ENCODE data around the gene RPTOR.

The RPTOR gene

DNA sequence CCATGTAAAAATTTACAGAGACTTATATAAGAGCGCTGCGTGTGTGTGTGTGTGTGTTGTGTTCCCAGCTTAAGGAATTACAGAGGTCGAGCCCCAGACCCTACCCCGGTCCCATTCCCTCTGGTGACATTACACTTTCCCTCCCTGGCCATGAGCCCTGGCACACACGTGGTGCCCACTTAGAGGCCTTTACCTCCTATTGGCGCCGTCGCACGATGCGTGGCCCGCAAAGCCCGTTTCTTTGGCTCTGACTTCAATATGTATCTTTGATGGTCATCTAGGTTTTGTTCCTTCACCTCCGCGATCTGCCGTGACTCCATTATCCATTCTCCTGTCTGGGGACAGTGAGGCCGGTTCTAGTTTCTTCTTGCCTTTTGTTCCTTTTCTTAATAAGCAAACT, 350.1 kb downstream of the RPTOR start:
- no peak for DNase-seq (ENCODE audit: low spot score)

DNA sequence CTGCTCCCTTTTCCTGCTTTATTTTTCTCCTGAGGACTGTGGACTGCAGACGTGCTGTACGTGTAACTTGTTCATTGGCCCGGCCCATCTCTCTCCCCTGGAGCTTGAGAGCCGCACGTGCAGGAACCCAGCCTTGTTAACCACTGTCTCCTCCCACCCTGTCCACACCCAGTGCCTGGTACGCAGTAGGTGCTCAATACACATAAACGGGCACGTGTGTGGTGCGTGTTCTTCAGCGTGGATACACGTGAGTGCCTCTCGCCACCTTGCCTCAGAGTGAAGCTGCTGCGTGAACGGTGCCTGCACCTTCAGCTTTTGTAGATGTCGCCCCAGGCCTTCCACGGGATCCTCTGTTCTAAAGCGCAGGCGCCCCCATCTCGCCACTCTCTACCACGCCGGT, 350.7 kb downstream of the RPTOR start:
- DNase-seq (ENCODE audit: low spot score): no peak

DNA sequence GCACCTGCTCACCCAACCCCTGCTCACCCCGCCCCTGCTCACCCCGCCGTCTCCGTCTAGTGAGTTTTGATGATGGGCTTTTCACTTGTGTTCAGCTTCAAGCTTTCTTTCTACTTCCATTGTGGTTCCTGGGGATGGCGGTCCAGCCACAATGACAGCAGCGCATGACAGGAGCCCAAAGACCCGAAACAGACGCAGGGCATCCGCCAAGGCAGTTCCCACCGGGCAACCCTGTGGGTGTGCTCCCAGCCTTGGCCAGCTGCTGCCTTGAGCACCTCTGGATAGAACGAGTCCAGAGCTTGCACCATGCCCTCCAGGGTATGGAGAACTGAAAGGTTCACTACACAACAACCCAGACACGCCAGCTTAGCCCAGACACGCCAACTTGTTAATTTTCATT, 354.1 kb downstream of the RPTOR start:
- no peak for DNase-seq (ENCODE audit: low spot score)

DNA sequence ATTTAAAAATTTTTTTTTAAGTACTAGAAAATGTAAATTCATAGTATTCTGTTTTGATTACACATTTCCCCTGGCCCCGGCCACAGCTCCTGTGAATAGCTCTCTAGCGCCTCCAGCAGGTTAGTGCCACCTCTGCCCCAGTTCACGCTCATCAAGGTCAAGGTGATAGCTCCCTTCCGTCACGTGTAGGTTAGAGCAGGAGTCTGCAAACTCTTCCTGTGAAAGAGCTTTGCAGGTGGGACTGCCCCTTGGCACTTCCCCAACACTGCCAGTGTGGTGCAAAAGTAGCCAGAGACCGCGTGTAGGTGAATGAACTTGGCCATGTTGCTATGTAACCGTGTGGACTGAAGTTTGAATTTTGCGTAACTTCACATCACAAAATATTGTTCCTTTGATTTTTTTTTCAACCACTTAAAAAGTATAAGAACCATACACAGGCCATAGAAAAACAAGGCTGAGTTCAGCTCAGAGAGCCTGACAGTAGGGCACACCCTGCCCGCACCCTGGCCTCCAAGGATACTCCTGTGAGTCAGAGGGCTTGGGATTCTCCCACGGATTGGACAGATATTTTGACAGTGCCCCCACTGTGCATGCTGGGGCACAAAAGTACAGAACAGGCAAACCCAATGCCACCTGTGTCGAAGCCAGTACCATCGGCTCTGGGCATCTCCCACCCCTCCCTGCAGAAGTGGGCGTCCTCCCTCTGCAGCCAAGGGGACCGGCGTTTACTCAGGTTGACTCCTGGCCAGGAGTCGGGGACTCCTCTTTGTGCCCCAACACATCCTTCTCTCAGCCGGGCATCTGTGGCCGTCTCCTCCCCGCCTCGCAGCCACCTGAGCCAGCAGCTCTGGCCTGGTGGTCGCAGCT, 355.0 kb downstream of the RPTOR start:
- peak; percentile 84 for DNase-seq (ENCODE audit: low spot score)

DNA sequence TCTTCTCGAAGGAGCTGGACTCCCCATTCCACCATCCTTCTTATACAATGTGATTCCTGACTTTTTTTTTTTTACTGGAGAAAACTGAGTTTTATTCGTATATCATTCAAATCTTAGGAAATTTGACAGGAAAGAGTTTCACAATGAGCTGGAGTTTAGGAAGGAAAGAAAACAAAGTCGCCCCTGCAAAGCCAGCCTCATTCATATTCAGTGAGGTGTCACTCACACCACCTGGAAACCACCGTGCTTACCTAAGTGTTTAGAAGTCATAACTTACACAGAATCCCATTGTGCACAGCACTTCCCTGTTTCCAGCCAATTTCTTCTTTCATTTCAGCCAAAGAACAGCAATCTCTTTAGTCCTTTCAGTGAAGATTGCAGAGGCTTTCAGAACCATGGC, 356.7 kb downstream of the RPTOR start:
- no peak for DNase-seq (ENCODE audit: low spot score)

DNA sequence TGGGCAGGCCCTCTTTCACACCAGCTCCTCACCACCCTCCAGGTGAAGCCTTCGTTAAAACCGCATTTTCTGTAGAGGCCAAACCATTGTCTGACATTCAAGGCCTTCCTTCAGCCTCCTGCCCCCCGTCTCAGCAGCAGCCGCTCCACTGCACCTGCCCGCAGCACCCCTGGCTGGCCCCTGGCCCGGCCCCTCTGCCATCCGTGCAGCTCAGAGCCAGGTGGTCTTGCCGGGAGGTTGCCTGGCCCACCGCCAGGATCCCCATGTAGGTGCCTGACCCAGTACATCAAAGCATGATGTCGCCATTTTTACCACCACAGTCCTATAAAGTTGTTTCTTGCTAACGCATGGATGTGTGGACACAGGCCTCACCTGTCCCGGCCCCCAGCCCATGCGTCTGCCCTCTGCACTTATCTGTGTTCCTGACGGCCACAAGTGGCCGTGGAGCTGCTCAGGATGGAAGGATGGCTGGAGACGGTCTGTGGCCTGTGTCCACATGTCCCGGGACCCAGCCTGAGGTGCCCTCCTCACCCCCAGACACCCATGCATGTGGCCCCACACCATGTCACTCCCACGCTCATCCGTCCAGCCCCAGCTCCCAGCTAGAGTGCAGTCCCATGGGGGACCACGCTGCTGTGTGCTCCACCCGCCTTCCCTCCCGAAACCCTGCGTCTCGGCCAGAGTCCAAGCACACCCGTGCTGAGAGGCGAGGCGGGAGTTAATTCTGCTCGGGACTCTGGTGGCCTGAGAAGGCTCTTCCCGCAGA, 357.7 kb downstream of the RPTOR start:
- no peak for DNase-seq (ENCODE audit: low spot score)

DNA sequence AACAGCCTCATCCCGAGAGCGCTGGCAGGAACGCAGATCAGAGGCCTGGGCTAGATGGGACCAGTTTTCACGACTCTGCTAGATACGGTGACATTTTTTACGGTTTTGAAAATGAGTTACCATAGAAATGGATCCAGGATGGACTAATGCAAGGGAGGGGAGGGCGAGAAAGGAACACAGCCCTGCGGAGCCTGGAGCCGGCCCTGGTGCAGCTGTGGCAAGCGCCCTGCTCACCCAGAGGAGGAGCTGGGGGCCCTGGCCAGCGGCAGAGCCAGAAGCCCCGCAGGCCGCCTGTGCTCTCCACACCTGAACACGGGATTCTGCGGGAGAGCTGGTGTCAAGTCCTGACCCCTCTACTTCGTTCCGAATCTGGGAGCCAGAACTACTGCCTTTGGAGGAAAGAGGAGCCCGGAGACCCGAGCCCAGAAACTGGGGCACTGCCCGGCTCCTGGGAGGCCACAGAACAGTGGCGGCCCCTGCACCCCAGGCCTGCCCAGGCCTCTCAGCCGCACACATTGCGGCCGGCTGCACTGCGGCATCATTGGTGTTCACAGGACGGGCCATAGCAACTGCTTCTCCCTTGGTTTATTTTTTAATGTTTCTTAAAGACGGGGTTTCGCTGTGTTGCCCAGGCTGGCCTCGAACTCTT, 358.4 kb downstream of the RPTOR start:
- DNase-seq (ENCODE audit: low spot score): no peak

DNA sequence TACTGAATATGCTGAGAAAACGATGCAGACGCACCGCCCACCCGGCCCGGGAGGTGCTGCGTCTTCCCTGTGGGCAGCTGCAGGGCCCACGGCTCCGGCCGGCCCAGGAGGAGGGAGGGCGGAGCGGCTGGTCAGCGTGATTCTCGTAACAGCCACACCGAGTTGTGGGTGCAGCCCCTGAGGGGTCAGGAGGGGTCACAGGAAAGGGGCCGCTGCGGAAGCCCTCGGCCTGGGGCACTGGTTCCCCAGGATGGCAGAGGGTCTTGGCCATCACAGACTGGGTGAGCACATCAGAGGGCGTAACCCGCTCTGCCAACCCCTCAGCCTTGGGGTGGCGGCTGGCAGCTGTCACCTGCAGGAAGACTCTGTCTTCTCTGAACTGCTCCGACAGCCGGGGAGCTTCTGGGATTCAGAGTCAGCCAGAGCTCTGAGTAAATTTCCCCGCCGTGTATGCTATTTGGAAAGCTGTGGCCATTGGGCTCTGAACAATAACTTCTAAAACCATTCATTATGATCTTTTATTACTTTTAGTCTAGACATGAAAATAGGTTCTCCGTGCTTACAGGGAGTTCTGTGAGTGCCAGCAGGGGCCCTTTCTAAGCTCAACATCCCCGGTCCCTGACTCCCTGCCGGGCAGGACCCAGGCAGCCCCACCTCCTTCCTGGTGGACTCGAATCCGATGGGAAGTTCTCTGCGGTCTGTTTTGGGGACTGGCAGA, 359.6 kb downstream of the RPTOR start:
- no peak for DNase-seq (ENCODE audit: low spot score)

DNA sequence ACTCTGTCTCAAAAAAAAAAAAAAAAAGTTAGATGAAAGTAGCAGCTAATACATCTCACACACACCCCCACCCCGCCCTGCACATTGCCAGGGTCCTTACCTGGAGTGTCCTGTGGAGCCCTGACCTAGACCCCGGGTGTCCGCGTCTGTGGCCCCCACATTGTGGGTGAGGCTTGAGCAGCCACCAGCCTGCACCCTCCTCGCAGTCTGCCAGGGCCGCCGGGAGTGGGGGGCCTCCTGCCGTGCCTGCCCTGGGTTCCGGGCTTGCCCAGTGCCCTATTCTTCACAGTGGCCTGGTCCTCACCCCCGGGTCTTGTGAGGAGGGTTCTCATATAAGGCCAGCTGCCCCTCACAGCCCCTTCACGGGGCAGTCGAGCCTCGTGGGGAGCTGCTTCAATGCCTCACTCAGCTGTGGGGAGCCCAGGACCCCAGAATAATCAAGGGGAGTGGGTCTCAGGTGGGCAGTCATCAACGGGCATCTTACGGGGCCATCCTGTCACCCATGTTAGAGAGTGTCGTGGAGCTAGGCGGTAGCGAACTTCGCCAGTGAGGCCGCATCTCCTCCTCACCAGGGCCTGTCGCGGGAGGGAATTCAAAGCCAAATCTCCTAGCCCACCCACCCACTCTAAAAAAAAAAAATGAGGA, 361.1 kb downstream of the RPTOR start:
- no peak for DNase-seq (ENCODE audit: low spot score)

DNA sequence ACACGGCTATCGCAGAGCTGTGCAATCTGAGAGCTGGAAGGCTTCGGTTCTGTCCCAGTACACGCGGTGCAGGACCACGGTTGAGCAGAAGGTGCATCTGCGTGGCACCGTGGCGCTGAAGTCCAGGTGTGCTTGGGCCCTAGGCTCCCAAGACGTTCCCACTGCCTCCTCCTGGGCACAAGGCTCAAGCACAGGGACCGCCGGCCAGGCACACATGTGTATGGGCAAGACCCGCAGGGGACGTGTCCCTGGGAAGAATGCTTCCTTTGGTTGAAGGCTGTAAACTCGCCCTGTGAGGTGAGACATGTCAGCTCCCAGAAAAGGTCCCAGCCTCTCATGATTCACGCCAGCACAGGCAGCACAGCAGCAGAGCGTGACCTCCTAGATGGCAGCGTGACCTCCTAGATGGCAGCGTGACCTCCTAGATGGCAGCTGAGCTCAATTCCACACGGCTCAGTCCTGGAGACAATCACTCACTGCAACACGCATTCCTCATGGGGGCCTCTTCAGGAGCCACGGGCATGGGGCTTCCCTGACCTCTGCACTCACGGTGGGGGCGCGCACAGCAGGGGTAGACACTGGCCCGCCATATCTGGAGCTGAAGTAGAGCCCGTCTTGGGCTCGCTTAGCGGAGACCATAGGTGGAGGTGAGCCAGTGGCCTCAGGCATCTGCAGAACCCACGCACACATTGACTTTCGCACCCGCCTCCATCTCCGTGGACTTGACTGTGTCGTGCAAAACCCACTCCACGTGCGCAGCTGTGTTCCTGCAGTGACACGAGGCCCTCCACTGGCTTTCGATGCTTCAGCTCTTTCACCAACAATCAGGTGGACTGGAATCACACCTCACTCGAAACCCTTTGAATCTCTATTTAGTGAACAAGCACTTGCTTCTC, 362.0 kb downstream of the RPTOR start:
- no peak for DNase-seq (ENCODE audit: low spot score)

DNA sequence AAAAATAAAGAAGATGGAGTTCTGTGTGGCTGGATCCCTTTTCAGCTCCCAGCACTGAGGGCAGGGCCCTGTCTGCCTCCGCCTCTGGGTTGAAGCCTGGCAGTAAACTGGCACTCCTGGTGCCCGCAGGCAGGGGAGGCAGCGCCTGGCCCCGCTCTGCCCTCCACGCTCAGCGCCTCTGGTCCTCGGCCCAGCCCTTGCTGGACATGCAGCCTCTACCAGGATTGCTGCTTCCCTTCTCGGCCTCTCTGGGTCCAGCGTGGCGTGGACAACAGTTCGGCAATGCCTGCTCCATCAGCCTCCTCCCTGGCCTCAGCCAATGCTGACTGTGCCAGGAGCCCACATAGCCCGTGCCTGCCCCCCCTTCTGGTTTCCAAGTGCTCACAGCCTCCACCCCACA, 362.6 kb downstream of the RPTOR start:
- no peak for DNase-seq (ENCODE audit: low spot score)

DNA sequence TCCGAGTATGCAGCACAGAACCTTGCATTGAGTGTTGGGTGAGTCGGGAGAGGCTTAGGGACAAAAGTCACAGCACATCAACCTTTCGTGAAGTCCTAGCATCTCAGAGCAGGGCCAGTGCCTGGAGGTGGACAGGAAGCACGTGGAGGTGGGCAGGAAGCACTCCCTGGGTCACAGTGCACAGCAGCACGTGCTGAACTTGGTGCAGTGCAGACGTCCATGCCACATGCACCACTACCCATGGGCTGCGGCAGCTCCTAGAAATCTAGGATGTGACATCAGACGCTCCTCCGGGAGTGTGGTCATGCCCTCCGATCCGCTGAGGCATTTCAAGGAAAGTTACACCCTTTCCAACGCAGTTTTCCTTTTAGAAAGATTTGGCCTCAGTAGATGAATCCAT, 363.6 kb downstream of the RPTOR start:
- no peak for DNase-seq (ENCODE audit: low spot score)

DNA sequence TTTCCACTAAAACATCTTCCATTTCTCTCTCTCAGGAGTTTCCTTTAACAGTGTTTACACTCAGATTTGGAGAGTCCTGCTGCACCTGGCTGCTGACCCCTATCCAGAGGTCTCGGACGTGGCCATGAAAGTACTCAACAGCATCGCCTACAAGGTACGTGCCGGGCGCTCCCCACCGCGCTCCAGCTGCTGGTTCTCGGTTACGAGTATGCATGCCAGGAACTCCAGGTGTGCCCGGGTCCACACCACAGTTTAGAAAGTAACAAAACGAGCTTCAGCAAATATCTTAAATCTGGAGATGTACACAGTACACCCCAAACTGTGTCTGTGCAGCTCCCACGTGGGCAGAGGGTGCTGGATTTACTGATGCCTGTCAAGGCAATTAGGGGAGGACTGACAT, 364.1 kb downstream of the RPTOR start:
- no peak for DNase-seq (ENCODE audit: low spot score)

DNA sequence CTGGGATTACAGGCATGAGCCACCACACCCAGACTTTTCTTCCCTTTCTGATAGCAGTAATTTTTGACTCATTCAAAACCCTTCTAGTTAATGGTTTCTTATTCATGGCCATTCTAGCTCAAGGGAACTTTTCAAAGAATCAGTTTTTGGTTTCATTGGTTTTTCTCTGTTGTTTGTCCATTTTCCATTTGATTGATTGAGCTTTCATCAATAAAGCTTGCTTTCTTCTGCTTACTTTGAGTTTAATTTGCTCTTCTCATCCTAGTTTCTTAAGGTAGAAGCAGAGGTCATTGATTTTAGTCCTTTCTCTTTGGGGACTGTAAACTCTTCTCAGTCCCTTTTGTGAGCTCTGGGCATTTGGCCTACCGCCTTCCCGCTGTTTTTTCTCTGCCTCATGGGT, 365.0 kb downstream of the RPTOR start:
- DNase-seq (ENCODE audit: low spot score): no peak

DNA sequence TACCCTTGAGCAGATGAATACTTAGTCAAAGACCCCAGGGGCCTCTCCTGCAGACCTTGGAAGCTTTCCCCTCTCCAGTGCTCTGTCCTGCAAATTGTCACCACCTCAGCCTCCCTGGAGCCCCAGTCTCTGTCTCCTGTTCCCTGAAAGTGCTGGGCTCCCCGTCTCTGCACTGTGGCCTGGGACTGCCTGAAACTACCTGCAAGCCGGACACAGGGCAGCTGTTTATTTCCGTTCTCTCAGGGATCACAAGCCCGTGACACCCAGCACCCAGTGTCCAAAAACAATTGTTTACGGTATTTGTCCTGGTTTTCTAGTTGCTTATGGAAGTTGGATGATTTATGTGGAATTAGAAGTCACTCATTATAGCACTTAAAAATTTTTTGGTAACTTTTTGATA, 365.4 kb downstream of the RPTOR start:
- DNase-seq (ENCODE audit: low spot score): no peak

DNA sequence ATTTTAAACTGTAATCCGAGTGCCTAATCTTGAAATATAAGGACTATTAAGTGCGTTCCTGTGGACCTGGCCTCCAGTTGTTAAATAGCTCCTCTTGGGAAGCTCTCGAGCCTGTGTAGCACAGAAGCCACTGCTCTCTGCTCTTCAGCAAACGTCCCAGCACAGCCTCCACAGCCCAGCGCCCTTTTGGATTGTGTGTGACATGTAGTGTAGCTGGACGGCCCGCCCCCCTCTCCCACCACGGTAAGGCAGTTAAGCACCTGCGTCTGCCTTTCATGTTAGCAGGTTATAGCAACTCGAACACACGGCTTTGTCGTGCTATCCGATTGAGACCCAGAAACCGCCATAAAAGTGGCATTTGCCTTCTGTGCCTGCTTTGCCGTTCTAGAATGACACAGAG, 367.8 kb downstream of the RPTOR start:
- no peak for DNase-seq (ENCODE audit: low spot score)

DNA sequence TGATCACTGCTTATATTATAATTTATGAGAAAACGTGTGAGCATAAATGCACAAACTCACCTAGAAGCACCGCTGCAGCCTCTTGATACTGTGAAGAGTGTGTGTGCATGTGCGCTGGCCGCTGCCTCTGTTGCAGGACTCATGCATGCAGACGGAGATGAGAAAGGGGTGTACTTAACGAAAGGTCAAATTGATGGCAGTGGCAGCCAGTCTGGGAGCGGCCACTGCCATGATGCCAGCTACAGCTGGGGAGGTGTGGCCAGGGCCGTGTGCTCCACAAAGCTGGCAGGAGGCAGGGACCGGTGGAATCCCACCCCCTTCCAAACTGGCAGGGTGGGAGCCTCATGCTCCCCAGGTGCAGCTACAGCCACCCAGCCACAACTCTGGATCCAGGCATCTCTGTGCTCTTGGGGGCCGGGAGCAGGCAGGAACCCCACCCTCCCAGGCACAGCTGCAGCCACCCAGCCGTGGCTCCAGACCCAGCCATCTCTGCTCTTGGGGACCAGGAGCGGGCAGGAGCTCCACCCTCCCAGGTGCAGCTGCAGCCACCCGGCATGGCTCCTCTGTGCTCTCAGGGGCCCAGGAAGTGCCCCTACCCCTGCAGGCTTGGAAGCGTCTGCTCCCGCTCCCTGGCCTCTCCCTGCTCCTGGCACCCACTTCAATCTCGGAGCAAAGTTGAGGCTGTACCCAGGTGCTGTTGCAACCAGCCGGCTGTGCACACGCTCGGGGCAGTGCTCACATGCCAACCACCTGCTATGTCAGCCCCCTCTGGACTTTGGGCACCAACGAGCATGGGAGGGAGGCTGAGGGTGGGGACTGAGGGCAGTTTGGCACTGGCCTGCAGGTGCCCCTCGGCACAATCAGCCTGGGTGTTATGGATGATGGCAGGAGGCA, 369.5 kb downstream of the RPTOR start:
- no peak for DNase-seq (ENCODE audit: low spot score)

DNA sequence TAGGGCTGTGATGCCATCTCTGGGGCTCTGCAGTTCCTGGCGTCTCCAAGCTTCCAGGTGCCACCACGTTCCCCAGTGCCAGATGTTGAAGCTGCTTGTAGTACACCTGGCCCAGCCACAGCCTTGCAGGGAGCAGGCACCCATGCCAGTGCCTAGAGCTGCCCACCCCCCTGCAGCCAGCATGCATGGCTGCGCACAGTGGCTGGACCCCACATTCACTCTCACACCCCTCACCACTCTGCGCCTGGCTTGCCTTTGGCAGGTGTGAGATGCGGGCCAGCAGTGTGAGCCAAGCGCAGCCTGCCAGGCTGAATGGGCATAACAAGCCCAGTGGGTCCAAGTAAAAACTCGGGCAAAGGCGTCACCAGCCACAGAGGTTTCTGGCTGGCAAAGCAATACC, 371.6 kb downstream of the RPTOR start:
- no peak for DNase-seq (ENCODE audit: low spot score)

DNA sequence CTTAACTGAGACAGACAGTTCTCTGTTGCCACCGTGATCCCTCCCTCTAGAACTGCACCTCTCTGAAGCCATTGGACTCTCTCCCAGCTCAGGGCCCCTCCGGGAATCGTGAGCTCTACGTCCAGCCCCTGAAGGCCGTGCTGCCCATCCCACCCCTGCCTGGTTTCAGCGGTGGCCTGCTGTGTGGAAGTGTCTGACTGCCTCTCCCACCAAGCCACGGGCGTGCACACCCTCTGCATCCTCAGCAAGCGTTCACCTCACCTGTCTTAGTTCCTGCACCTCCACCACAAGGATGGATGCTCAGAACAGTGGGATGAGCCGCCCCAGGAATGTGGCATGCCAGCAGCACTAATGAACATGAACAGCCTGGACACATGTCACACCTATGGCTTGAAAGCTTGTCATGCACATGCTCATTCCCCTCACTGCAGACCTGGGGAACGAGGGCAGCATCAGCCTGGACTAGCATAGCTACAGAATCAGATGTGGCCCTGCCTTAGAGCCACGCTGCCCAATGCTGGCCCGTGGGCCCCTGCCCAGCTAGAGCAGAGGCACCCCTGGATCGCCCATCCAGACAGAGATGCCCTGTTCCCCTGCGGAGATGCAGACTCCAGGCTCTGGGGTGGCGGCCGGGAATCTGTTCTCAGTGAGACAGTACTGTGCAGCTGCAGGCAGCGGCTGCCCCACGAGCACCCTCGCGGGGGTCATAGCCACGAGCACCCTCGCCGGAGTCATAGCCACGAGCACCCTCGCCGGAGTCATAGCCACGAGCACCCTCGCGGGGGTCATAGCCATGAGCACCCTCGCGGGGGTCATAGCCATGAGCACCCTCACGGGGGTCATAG, 373.3 kb downstream of the RPTOR start:
- DNase-seq (ENCODE audit: low spot score): no peak
